NT2/D1 (cell line): Measurements from ENCODE around the gene CDH8.
A peak's percentile ranks its signal among the peaks of the same experiment; 100 is the strongest.
"Not testable (repeated sequence)": the region's sequence is repeated elsewhere in the genome, so short reads cannot be mapped to it uniquely, and the experiment has no call there.

Source experiments
- DNase-seq: peaks from one replicate; pipeline ENCODE4 v3.0.0-alpha.2; 2011; ENCODE audit warnings: low read depth, low spot score
- H3K27me3 ChIP-seq: 2 replicates; pipeline ENCODE4 v1.6.0; 2011; ENCODE audit warnings: mild to moderate bottlenecking; ENCODE audit not compliant: insufficient read length, insufficient read depth
- H3K36me3 ChIP-seq: 2 replicates; pipeline ENCODE4 v1.6.1; 2011; ENCODE audit warnings: mild to moderate bottlenecking, low read length, mixed read lengths; ENCODE audit not compliant: insufficient read depth, insufficient read length
- H3K4me1 ChIP-seq: 2 replicates; pipeline ENCODE4 v1.5.1; 2011; ENCODE audit not compliant: insufficient read depth, insufficient read length
- H3K4me3 ChIP-seq: 2 replicates; pipeline ENCODE4 v1.5.1; 2011; ENCODE audit warnings: low read depth; ENCODE audit not compliant: insufficient read length
- H3K9ac ChIP-seq: 2 replicates; pipeline ENCODE4 v1.6.0; 2011; ENCODE audit warnings: low read depth; ENCODE audit not compliant: insufficient read length
- H3K9me3 ChIP-seq: 2 replicates; pipeline ENCODE4 v1.5.1; 2011; ENCODE audit warnings: mild to moderate bottlenecking, low read length; ENCODE audit not compliant: insufficient read depth
- SUZ12 ChIP-seq: IDR thresholded peaks from 2 replicates; pipeline ENCODE4 v1.6.1; 2011; ENCODE audit not compliant: insufficient read length, insufficient read depth; ENCODE audit errors: extremely low read depth
- YY1 ChIP-seq: IDR thresholded peaks from 2 replicates; pipeline ENCODE4 v1.6.1; 2011; ENCODE audit not compliant: insufficient read length, insufficient read depth
- ZNF274 ChIP-seq: IDR thresholded peaks from 2 replicates; pipeline ENCODE4 v1.6.1; 2011; ENCODE audit warnings: mild to moderate bottlenecking, low read depth, low read length

The CDH8 gene

GRCh38 chr16:61791464-61791863 is 244.8 kb downstream of the CDH8 start:
- H3K36me3 ChIP-seq = no peaks in the 10 kb centered on the region
- H3K4me1 ChIP-seq = no peaks in the 10 kb centered on the region
- H3K4me3 ChIP-seq = no peak overlapping the region
- no peak overlapping the region for H3K9ac ChIP-seq
- H3K9me3 ChIP-seq = no peaks in the 10 kb centered on the region
- no peak for TF ChIP-seq ZNF274
- no peak for TF ChIP-seq YY1
- TF ChIP-seq SUZ12 = no peak
- H3K27me3 ChIP-seq = no peaks in the 10 kb centered on the region
- no peak for DNase-seq

- H3K9ac ChIP-seq, H3K36me3 ChIP-seq, H3K9me3 ChIP-seq, H3K27me3 ChIP-seq, DNase-seq, H3K4me3 ChIP-seq, H3K4me1 ChIP-seq: not testable (repeated sequence)
Observed at GRCh38 chr16:61781855-61782254, 254.4 kb downstream of the CDH8 start.

- TF ChIP-seq YY1 = no peak
- TF ChIP-seq SUZ12 = no peak
- TF ChIP-seq ZNF274 = no peak
- H3K4me1 ChIP-seq = no peaks in the 10 kb centered on the region
- H3K36me3 ChIP-seq = no peaks in the 10 kb centered on the region
- H3K9ac ChIP-seq = no peak overlapping the region
- no peak overlapping the region for H3K4me3 ChIP-seq
- H3K27me3 ChIP-seq = no peaks in the 10 kb centered on the region
- no peaks in the 10 kb centered on the region for H3K9me3 ChIP-seq
- no peak for DNase-seq
Observed at GRCh38 chr16:61780161-61780560, 256.1 kb downstream of the CDH8 start.

- H3K36me3 ChIP-seq = no peaks in the 10 kb centered on the region
- no peaks in the 10 kb centered on the region for H3K27me3 ChIP-seq
- no peak for DNase-seq
- TF ChIP-seq ZNF274 (no peak), YY1 (no peak), SUZ12 (no peak)
- H3K4me1 ChIP-seq = no peaks in the 10 kb centered on the region
- H3K9me3 ChIP-seq = no peaks in the 10 kb centered on the region
- no peak overlapping the region for H3K9ac ChIP-seq
- H3K4me3 ChIP-seq = no peak overlapping the region
Observed at GRCh38 chr16:61770301-61770700, 265.9 kb downstream of the CDH8 start.

GRCh38 chr16:61763991-61764390 is 272.2 kb downstream of the CDH8 start:
- H3K4me1 ChIP-seq = no peaks in the 10 kb centered on the region
- H3K36me3 ChIP-seq = no peaks in the 10 kb centered on the region
- H3K9me3 ChIP-seq = no peaks in the 10 kb centered on the region
- TF ChIP-seq SUZ12 (no peak), YY1 (no peak), ZNF274 (no peak)
- H3K4me3 ChIP-seq = no peak overlapping the region
- no peaks in the 10 kb centered on the region for H3K27me3 ChIP-seq
- no peak for DNase-seq
- H3K9ac ChIP-seq = no peak overlapping the region

- Histone ChIP-seq H3K9me3 (no peaks in the 10 kb centered on the region), H3K4me1 (no peaks in the 10 kb centered on the region), H3K9ac (no peak overlapping the region), H3K27me3 (no peaks in the 10 kb centered on the region), H3K4me3 (no peak overlapping the region), H3K36me3 (no peaks in the 10 kb centered on the region)
- DNase-seq = no peak
- TF ChIP-seq SUZ12 (no peak), ZNF274 (no peak), YY1 (no peak)
Observed at GRCh38 chr16:61763013-61763412, 273.2 kb downstream of the CDH8 start.

GRCh38 chr16:61730997-61731396 is 305.2 kb downstream of the CDH8 start:
- Histone ChIP-seq H3K4me1 (no peaks in the 10 kb centered on the region), H3K36me3 (no peaks in the 10 kb centered on the region), H3K9ac (no peak overlapping the region), H3K9me3 (peaks cover 4% of the 10 kb centered on the region; the same call in 1 of the 2 replicates), H3K27me3 (no peaks in the 10 kb centered on the region), H3K4me3 (no peak overlapping the region)
- TF ChIP-seq YY1 (no peak), ZNF274 (no peak), SUZ12 (no peak)
- peak; percentile 18 for DNase-seq

GRCh38 chr16:61726701-61727100 is 309.5 kb downstream of the CDH8 start:
- Histone ChIP-seq H3K4me3 (no peak overlapping the region), H3K9ac (no peak overlapping the region), H3K4me1 (no peaks in the 10 kb centered on the region), H3K27me3 (no peaks in the 10 kb centered on the region), H3K9me3 (no peaks in the 10 kb centered on the region), H3K36me3 (no peaks in the 10 kb centered on the region)
- no peak for DNase-seq
- TF ChIP-seq YY1 = no peak
- TF ChIP-seq SUZ12 = no peak
- TF ChIP-seq ZNF274 = no peak
